NCI-H2029 treated with DMSO at 0.1 percent for 48 hours (cell line): ENCODE data around the gene ZDHHC20.

Experiments used
- DNase-seq: peaks from one replicate; lab custom pipeline; 2025; lab: John Stamatoyannopoulos, UW

The ZDHHC20 gene

DNA sequence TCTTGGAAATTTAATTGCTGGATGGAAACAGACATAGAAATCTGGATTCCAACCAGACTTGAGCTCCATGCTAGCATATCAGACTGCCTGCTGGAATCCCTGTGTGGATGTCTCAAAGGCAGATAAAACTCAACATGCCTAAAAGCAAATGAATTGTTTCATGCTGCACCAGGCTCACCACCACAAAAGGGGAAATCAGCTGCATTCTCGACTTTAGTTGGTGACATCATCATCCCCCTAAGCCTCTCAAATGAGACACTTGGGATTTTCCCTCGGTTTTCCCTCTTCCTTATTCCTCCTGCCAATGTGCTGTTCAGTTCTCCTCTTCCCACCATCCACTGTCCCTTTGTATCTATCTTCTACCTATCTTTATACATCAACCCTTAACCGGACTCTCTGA, 134.3 kb downstream of the ZDHHC20 start:
- DNase-seq: no peak

- no peak for DNase-seq
Measured at GRCh38 chr13:21322988-21323387, 136.1 kb downstream of the ZDHHC20 start.
